HepG2 (cell line): Measurements from ENCODE around the gene PRDM15. TPM values are rescaled to one million over a fixed set of nuclear protein-coding genes. Genes with fewer than 3 reads are reported as not detected.

Experiments
- CEBPB ChIP-seq: IDR thresholded peaks from 2 replicates; pipeline ENCODE4 v1.6.1; 2011; ENCODE audit warnings: low read depth, low read length, improper control_type of control experiment, borderline replicate concordance
- FOSL2 ChIP-seq: sonication (generic); formaldehyde crosslinking; IDR thresholded peaks from 2 replicates; pipeline ENCODE4 v1.4.0; 2020; ENCODE audit warnings: missing genetic modification reagents
- GATAD2A ChIP-seq: IDR thresholded peaks from 2 replicates; pipeline ENCODE4 v1.6.1; 2016
- HOXA5 ChIP-seq: sonication (generic); formaldehyde crosslinking; IDR thresholded peaks from 2 replicates; pipeline ENCODE4 v1.4.0; 2020; ENCODE audit warnings: missing genetic modification reagents
- NR2F1 ChIP-seq, 2 experiments: fragments of 450-650 bp in 1 of 2; formaldehyde crosslinking in 1 of 2; IDR thresholded peaks; 2 replicates each; pipeline versions ENCODE4 v1.5.0 to v1.6.1; 2016 to 2020; ENCODE audit warnings: mild to moderate bottlenecking in 1 of 2, missing compliant biosample characterization in 1 of 2, missing genetic modification reagents in 1 of 2, moderate library complexity in 1 of 2
- ONECUT2 ChIP-seq: sonication (generic); formaldehyde crosslinking; IDR thresholded peaks from 2 replicates; pipeline ENCODE4 v1.4.0; 2020; ENCODE audit warnings: missing genetic modification reagents
- SIN3A ChIP-seq: IDR thresholded peaks from 2 replicates; pipeline ENCODE4 v1.6.1; 2011; ENCODE audit warnings: low read depth, mild to moderate bottlenecking, control low read depth, low read length, borderline replicate concordance
- SKI ChIP-seq: fragments of 450-650 bp; IDR thresholded peaks from one replicate; pipeline ENCODE4 v1.6.1; 2018; ENCODE audit warnings: mild to moderate bottlenecking; ENCODE audit not compliant: partially characterized antibody
- SMC3 ChIP-seq: IDR thresholded peaks from 2 replicates; pipeline ENCODE4 v1.6.1; 2011; ENCODE audit warnings: low read length, improper control_type of control experiment
- ZNF205 ChIP-seq: IDR thresholded peaks from 2 replicates; pipeline ENCODE4 v1.6.1; 2018; ENCODE audit warnings: missing biosample characterization, missing genetic modification reagents
- ZNF451 ChIP-seq: sonication (generic); formaldehyde crosslinking; IDR thresholded peaks from 2 replicates; pipeline ENCODE4 v1.5.0; 2020; ENCODE audit warnings: mild to moderate bottlenecking, missing genetic modification reagents
- ZNF749 ChIP-seq: sonication (generic); formaldehyde crosslinking; IDR thresholded peaks from 2 replicates; pipeline ENCODE4 v1.8.0; 2022; ENCODE audit warnings: mild to moderate bottlenecking, missing genetic modification reagents, moderate library complexity, borderline replicate concordance
- ZNF850 ChIP-seq: sonication (generic); formaldehyde crosslinking; conservative IDR thresholded peaks from 2 replicates; pipeline ENCODE4 v1.9.0; 2021; ENCODE audit warnings: mild to moderate bottlenecking, missing genetic modification reagents
- ZSCAN20 ChIP-seq: sonication (generic); formaldehyde crosslinking; IDR thresholded peaks from 2 replicates; pipeline ENCODE4 v1.4.0; 2020; ENCODE audit warnings: missing genetic modification reagents, mild to moderate bottlenecking, borderline replicate concordance
- polyA plus RNA-seq, 8 experiments: library from polyadenylated mRNA; depleted of rRNA in 3 of 8; stranded (reverse) in 7 of 8; unstranded in 1 of 8; fragments of >200 nt; fragmentation: Illumina TruSeq in 4 of 8; extraction: Trizol in 4 of 8; gene quantifications; 2 replicates each; pipeline versions ENCODE4 v1.2.1 to v1.2.3, GENCODE V29; 2011 to 2016; ENCODE audit warnings: low read depth in 4 of 8, missing spikeins in 1 of 8, mixed read lengths in 1 of 8; ENCODE audit not compliant: insufficient read depth in 1 of 8
- total RNA-seq, 5 experiments: library from RNA; depleted of rRNA; stranded (reverse); fragments of >200 nt; fragmentation: Illumina TruSeq; extraction: Trizol; gene quantifications; 2 replicates each; pipeline ENCODE4 v1.2.3, GENCODE V29; 2016; ENCODE audit warnings: low read depth in 1 of 5
- TF ChIP-seq, protein P1 (sequence below): IDR thresholded peaks from 2 replicates; pipeline ENCODE4 v1.6.1; 2016; ENCODE audit warnings: low read depth, missing genetic modification reagents, missing compliant biosample characterization
- TF ChIP-seq, protein P2 (sequence below): sonication (generic); formaldehyde crosslinking; IDR thresholded peaks from 2 replicates; pipeline ENCODE4 v1.4.0; 2020; ENCODE audit warnings: missing genetic modification reagents
- TF ChIP-seq, protein P3 (sequence below): IDR thresholded peaks from 2 replicates; pipeline ENCODE4 v1.4.0; 2020; ENCODE audit warnings: mild to moderate bottlenecking, missing genetic modification reagents
- TF ChIP-seq, protein P4 (sequence below): IDR thresholded peaks from 2 replicates; pipeline ENCODE4 v1.6.1; 2016; ENCODE audit warnings: control low read depth

PRDM15 gene
- total and polyA plus RNA-seq, 2 of the 13 experiments (the other 11 are each of a cell fraction or from before 2014, with no cell fraction given) = 4.0 to 6.9 TPM

DNA sequence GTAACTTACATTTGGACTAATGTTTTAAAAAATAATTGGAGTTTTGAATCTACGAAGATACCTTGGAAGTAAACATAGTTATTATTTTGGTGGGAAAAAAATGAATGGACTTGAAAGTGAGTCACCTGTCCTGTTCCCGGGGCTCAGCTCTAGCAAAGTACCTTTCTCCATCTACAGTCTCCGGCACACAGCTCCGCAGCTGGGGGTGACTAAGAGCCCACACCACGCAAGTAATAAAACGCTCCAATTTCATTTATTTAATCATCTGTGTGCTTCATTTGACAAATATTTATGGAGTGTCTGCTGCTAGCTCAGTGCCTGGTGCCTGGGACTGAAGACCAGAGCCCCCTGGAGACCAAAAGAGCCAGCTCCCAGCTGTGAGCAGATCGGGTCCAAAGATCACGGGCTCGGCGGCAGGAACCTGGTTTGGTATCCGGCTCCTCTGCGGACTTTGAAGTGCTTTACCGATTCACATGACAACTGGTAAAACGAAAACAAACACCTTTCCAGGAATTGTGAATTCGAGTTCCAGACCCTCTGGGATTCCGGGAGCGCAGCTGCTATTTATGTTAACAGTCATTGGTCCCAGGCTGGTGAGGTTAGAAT lies 110.6 kb downstream of the PRDM15 start (continued):
- TF ChIP-seq, protein P1, sequence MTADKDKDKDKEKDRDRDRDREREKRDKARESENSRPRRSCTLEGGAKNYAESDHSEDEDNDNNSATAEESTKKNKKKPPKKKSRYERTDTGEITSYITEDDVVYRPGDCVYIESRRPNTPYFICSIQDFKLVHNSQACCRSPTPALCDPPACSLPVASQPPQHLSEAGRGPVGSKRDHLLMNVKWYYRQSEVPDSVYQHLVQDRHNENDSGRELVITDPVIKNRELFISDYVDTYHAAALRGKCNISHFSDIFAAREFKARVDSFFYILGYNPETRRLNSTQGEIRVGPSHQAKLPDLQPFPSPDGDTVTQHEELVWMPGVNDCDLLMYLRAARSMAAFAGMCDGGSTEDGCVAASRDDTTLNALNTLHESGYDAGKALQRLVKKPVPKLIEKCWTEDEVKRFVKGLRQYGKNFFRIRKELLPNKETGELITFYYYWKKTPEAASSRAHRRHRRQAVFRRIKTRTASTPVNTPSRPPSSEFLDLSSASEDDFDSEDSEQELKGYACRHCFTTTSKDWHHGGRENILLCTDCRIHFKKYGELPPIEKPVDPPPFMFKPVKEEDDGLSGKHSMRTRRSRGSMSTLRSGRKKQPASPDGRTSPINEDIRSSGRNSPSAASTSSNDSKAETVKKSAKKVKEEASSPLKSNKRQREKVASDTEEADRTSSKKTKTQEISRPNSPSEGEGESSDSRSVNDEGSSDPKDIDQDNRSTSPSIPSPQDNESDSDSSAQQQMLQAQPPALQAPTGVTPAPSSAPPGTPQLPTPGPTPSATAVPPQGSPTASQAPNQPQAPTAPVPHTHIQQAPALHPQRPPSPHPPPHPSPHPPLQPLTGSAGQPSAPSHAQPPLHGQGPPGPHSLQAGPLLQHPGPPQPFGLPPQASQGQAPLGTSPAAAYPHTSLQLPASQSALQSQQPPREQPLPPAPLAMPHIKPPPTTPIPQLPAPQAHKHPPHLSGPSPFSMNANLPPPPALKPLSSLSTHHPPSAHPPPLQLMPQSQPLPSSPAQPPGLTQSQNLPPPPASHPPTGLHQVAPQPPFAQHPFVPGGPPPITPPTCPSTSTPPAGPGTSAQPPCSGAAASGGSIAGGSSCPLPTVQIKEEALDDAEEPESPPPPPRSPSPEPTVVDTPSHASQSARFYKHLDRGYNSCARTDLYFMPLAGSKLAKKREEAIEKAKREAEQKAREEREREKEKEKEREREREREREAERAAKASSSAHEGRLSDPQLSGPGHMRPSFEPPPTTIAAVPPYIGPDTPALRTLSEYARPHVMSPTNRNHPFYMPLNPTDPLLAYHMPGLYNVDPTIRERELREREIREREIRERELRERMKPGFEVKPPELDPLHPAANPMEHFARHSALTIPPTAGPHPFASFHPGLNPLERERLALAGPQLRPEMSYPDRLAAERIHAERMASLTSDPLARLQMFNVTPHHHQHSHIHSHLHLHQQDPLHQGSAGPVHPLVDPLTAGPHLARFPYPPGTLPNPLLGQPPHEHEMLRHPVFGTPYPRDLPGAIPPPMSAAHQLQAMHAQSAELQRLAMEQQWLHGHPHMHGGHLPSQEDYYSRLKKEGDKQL (CRISPR knock-in tag) = peak; percentile 60; the same call in 1 of the 2 replicates
- TF ChIP-seq SIN3A (peak; percentile 88), SKI (peak; percentile 92), ZNF205 (CRISPR knock-in tag) (peak; percentile 67; the same call in 1 of the 2 replicates), HOXA5 (CRISPR knock-in tag) (peak; percentile 40; the same call in 1 of the 2 replicates), SMC3 (peak; percentile 45; the same call in 1 of the 2 replicates), CEBPB (no peak), ONECUT2 (CRISPR knock-in tag) (peak; percentile 43; the same call in 1 of the 2 replicates), NR2F1 (CRISPR knock-in tag; IDR thresholded peaks at IDR 0.05) (no peak), ZNF749 (CRISPR knock-in tag) (no peak), ZNF451 (CRISPR knock-in tag) (no peak), ZSCAN20 (CRISPR knock-in tag) (0 out of 2 replicates have a peak, but pooled peaks have one; percentile 71), GATAD2A (peak; percentile 74), ZNF850 (no peak), FOSL2 (peak; percentile 66)
- TF ChIP-seq, protein P2, sequence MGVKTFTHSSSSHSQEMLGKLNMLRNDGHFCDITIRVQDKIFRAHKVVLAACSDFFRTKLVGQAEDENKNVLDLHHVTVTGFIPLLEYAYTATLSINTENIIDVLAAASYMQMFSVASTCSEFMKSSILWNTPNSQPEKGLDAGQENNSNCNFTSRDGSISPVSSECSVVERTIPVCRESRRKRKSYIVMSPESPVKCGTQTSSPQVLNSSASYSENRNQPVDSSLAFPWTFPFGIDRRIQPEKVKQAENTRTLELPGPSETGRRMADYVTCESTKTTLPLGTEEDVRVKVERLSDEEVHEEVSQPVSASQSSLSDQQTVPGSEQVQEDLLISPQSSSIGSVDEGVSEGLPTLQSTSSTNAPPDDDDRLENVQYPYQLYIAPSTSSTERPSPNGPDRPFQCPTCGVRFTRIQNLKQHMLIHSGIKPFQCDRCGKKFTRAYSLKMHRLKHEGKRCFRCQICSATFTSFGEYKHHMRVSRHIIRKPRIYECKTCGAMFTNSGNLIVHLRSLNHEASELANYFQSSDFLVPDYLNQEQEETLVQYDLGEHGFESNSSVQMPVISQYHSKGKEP (CRISPR knock-in tag) = no peak
- TF ChIP-seq, protein P3, sequence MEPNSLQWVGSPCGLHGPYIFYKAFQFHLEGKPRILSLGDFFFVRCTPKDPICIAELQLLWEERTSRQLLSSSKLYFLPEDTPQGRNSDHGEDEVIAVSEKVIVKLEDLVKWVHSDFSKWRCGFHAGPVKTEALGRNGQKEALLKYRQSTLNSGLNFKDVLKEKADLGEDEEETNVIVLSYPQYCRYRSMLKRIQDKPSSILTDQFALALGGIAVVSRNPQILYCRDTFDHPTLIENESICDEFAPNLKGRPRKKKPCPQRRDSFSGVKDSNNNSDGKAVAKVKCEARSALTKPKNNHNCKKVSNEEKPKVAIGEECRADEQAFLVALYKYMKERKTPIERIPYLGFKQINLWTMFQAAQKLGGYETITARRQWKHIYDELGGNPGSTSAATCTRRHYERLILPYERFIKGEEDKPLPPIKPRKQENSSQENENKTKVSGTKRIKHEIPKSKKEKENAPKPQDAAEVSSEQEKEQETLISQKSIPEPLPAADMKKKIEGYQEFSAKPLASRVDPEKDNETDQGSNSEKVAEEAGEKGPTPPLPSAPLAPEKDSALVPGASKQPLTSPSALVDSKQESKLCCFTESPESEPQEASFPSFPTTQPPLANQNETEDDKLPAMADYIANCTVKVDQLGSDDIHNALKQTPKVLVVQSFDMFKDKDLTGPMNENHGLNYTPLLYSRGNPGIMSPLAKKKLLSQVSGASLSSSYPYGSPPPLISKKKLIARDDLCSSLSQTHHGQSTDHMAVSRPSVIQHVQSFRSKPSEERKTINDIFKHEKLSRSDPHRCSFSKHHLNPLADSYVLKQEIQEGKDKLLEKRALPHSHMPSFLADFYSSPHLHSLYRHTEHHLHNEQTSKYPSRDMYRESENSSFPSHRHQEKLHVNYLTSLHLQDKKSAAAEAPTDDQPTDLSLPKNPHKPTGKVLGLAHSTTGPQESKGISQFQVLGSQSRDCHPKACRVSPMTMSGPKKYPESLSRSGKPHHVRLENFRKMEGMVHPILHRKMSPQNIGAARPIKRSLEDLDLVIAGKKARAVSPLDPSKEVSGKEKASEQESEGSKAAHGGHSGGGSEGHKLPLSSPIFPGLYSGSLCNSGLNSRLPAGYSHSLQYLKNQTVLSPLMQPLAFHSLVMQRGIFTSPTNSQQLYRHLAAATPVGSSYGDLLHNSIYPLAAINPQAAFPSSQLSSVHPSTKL = peak; percentile 98
- TF ChIP-seq, protein P4, sequence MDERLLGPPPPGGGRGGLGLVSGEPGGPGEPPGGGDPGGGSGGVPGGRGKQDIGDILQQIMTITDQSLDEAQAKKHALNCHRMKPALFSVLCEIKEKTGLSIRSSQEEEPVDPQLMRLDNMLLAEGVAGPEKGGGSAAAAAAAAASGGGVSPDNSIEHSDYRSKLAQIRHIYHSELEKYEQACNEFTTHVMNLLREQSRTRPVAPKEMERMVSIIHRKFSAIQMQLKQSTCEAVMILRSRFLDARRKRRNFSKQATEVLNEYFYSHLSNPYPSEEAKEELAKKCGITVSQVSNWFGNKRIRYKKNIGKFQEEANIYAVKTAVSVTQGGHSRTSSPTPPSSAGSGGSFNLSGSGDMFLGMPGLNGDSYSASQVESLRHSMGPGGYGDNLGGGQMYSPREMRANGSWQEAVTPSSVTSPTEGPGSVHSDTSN = no peak
